IPS-20b (cell line): Measurements from ENCODE around the gene PDE3B.
"Not testable (repeated sequence)": the region's sequence is repeated elsewhere in the genome, so short reads cannot be mapped to it uniquely, and the experiment has no call there.

Experiments used
- H3K27ac ChIP-seq: one replicate; pipeline ENCODE4 v1.5.1; 2013; ENCODE audit warnings: low read length
- H3K27me3 ChIP-seq: 2 replicates; pipeline ENCODE4 v1.6.1; 2013; ENCODE audit warnings: mild to moderate bottlenecking, low read length, inconsistent platforms; ENCODE audit not compliant: insufficient read depth
- H3K36me3 ChIP-seq: 2 replicates; pipeline ENCODE4 v1.6.1; 2013; ENCODE audit warnings: low read depth, mild to moderate bottlenecking, inconsistent platforms, low read length, moderate library complexity; ENCODE audit not compliant: insufficient read depth
- H3K4me1 ChIP-seq: 2 replicates; pipeline ENCODE4 v1.6.1; 2013; ENCODE audit warnings: mild to moderate bottlenecking, control low read depth, inconsistent platforms, low read length, moderate library complexity; ENCODE audit not compliant: insufficient read depth
- H3K4me3 ChIP-seq: 2 replicates; pipeline ENCODE4 v1.5.1; 2013; ENCODE audit warnings: mild to moderate bottlenecking, low read length, inconsistent platforms
- H3K9ac ChIP-seq: 2 replicates; pipeline ENCODE4 v1.6.1; 2013; ENCODE audit warnings: low read depth, mild to moderate bottlenecking, inconsistent platforms, low read length, moderate library complexity
- H3K9me3 ChIP-seq: 2 replicates; pipeline ENCODE4 v1.6.1; 2013; ENCODE audit warnings: mild to moderate bottlenecking, low read depth, low read length, inconsistent platforms; ENCODE audit not compliant: insufficient read depth

Gene PDE3B

DNA sequence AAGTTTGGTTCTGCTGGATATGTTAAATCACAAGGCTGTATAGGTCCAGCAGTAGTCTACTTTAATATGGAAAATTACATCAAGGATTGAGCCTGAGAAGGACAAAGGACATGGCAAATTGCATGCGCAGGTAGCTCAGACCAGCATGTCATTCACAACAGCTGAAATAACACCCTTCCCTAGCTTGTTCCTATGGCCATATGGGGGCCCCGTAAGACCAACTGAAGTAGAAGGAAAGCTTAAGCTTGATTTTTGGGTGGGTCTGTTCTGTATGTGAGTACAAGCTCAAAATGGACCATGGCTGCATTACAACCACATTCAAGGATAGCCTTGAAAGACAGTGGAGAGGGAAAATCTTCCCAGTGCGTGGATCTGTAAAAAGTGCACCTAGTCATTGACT is 20.6 kb upstream of the PDE3B start:
- Histone ChIP-seq H3K36me3 (no peaks in the 10 kb centered on the region), H3K4me3 (no peak overlapping the region), H3K4me1 (no peaks in the 10 kb centered on the region), H3K9ac (no peak overlapping the region), H3K27ac (no peak overlapping the region), H3K27me3 (no peaks in the 10 kb centered on the region), H3K9me3 (no peaks in the 10 kb centered on the region)

DNA sequence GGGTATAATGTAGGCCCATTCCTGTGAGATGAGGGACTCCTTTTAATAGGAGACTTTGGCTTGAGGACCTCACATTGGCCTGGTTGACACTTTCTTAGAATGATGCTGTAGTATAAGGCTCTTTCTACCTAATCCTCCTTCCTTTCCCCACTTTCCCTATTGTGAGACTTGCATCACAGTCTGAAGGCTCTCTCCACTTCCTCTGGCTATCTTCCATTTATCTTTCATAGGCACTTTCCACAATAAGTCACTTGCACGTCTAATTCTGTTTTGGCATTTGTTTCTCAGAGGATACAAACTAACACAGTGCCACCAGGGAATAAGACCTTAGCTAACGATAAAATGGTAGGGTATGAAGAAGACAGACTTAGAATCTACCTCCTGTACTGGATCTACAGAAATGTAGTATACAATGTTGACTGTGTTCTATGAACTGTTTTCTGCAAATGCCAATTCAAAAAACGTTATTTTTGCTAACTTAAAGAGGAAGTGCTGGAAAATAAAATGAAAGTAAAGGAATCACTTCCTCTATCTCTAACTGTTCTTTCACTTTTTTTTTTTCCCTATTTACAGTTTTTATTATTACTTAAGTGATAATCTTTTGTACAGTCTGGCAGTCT is 17.9 kb upstream of the PDE3B start:
- Histone ChIP-seq H3K9me3 (no peaks in the 10 kb centered on the region), H3K27ac (no peak overlapping the region), H3K4me1 (no peaks in the 10 kb centered on the region), H3K9ac (no peak overlapping the region), H3K36me3 (no peaks in the 10 kb centered on the region), H3K27me3 (no peaks in the 10 kb centered on the region), H3K4me3 (no peak overlapping the region)

DNA sequence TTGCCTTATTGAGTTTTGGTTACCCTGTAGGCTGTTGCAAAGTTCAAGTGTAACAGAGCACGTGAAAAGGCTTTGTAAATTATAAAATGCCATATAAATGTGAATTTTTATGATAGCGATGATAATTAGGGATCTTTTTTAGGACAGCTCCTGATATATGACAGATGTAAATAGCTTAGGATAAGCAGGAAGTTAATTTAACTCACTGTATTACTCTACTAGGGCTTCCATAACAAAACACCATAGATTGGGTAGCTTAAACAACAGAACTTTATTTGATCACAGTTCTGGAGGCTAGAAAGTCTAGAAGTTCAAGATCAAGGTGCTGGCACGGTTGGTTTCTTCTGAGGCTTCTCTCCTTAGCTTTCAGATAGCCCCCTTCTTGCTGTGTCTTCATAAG is 17.0 kb upstream of the PDE3B start:
- no peaks in the 10 kb centered on the region for H3K27me3 ChIP-seq
- no peak overlapping the region for H3K4me3 ChIP-seq
- no peak overlapping the region for H3K9ac ChIP-seq
- H3K9me3 ChIP-seq: no peaks in the 10 kb centered on the region
- H3K27ac ChIP-seq: no peak overlapping the region
- no peaks in the 10 kb centered on the region for H3K36me3 ChIP-seq
- no peaks in the 10 kb centered on the region for H3K4me1 ChIP-seq

DNA sequence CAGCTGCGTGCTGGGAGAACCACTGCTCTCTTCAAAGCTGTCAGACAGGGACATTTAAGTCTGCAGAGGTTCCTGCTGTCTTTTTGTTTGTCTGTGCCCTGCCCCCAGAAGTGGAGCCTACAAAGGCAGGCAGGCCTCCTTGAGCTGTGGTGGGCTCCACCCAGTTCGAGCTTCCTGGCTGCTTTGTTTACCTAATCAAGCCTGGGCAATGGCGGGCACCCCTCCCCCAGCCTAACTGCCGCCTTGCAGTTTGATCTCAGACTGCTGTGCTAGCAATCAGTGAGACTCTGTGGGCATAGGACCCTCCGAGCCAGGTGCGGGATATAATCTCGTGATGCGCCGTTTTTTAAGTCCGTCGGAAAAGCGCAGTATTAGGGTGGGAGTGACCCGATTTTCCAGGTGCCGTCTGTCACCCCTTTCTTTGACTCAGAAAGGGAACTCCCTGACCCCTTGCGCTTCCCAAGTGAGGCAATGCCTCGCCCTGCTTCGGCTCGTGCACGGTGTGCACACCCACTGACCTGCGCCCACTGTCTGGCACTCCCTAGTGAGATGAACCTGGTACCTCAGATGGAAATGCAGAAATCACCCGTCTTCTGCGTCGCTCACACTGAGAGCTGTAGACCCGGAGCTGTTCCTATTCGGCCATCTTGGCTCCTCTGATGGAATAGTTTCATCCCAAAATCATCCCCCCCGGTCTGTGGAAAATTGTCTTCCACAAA is 9.9 kb upstream of the PDE3B start:
- not testable (repeated sequence) for H3K9ac ChIP-seq, H3K27ac ChIP-seq, H3K27me3 ChIP-seq, H3K4me3 ChIP-seq, H3K9me3 ChIP-seq, H3K36me3 ChIP-seq, H3K4me1 ChIP-seq

DNA sequence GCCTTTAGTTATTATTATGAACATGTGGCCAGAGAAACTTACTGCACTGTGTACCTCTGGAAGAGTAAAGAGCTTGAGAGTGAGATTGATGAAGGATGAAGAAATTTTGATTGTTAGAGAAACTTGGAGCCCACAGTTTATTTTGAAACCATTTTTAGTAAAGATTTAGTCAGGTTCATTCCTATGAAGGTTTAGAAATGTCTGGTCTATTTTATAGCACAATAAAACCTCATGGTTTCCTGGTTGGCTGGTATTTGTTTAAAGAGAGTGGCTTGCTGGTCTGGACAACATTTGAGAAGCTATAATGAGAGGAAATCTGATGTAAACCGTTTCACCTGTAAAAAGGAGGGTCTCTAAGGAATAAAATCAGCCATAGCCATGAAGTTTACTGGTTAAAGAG is 8.8 kb upstream of the PDE3B start:
- no peak overlapping the region for H3K4me3 ChIP-seq
- no peak overlapping the region for H3K27ac ChIP-seq
- no peaks in the 10 kb centered on the region for H3K36me3 ChIP-seq
- H3K27me3 ChIP-seq: no peaks in the 10 kb centered on the region
- H3K9me3 ChIP-seq: no peaks in the 10 kb centered on the region
- no peak overlapping the region for H3K9ac ChIP-seq
- H3K4me1 ChIP-seq: no peaks in the 10 kb centered on the region

DNA sequence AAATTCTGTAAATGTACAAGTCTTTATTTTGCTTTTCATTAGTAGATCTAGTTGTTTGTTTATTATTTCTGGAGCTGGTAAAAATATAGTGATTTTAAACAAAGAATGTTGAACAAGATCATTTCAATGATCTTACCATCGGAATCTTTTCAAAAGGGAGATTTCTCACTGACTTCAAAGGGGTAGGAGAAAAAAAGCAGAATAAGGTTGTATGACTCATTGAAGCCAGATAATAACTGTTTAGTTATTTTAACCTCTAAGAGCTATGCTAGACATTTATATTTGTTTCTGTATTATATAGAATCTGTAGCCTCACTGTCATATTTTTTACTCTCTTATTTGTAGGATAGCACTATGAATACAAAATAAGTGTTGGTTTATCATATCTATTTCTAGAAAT is 8.1 kb upstream of the PDE3B start:
- H3K27ac ChIP-seq: no peak overlapping the region
- no peaks in the 10 kb centered on the region for H3K27me3 ChIP-seq
- H3K4me3 ChIP-seq: no peak overlapping the region
- H3K9me3 ChIP-seq: no peaks in the 10 kb centered on the region
- no peak overlapping the region for H3K9ac ChIP-seq
- H3K36me3 ChIP-seq: no peaks in the 10 kb centered on the region
- no peaks in the 10 kb centered on the region for H3K4me1 ChIP-seq

DNA sequence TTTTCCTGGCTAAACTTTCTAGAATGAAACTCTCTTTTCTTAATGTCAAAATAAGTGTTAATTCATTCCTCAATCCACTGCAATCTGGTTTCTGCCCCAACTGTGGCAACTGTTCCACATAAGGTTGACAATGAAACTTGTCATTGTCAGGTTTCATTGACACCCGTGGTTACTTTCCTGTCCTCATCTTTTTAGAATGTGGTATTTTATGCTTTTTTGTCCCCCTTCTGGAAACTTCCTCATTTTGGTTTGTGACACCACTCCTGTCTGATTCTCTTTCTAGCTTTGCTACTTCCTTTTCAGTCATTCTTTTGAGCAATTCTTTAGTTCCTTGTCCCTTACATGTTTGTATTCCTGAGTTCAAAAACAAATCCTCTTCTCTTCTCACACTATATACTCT is 7.5 kb upstream of the PDE3B start:
- H3K9ac ChIP-seq: no peak overlapping the region
- no peaks in the 10 kb centered on the region for H3K9me3 ChIP-seq
- no peak overlapping the region for H3K4me3 ChIP-seq
- H3K36me3 ChIP-seq: no peaks in the 10 kb centered on the region
- H3K4me1 ChIP-seq: no peaks in the 10 kb centered on the region
- no peak overlapping the region for H3K27ac ChIP-seq
- no peaks in the 10 kb centered on the region for H3K27me3 ChIP-seq

DNA sequence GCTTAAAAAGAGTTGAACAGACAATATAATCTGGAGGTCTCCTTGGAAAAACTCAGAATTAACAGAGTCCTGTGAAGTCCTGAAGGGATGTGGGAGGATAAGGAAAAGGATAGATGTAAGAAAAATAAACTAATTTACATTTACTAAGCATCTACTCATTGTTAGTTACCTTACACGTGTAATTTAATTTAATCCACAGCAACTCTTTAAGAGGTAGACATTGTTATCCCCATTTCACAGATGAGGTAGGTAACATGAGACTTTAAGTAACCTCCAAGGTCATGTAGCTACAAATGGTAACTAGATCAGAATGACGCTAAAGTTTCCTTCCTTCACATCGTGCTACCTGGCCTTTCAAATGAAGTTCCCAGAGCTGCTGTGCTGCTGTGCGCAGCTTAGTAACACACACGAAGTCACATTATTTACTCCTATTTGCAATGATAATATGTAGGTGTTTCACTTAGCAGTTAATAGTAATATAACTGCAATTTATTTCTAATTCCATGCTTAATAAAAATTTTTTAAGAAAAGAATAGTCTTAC is 5.7 kb upstream of the PDE3B start:
- Histone ChIP-seq H3K27me3 (peaks cover 9% of the 10 kb centered on the region), H3K27ac (no peak overlapping the region), H3K4me3 (no peak overlapping the region), H3K36me3 (no peaks in the 10 kb centered on the region), H3K4me1 (no peaks in the 10 kb centered on the region), H3K9ac (no peak overlapping the region), H3K9me3 (no peaks in the 10 kb centered on the region)

DNA sequence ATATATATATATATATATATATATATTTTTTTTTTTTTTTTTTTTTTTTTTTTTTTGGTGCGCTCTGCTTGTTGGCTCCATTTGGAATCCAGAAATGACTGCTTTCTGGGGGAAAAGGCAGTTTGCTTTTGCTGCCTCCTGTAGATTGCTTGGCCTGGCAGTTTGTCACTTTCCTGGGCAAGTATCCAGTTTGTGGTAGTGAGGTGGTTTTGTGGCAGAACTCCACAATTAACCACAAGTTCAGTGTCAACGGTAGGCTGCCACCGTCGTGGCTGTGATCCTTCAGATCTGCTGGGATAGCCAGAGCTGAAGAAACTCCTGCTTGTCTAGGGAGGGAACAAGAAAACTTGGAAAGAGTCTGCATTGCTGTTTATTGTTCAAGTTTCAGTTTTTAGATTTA is 5.0 kb upstream of the PDE3B start:
- no peaks in the 10 kb centered on the region for H3K4me1 ChIP-seq
- no peaks in the 10 kb centered on the region for H3K36me3 ChIP-seq
- H3K27me3 ChIP-seq: peaks cover 14% of the 10 kb centered on the region

DNA sequence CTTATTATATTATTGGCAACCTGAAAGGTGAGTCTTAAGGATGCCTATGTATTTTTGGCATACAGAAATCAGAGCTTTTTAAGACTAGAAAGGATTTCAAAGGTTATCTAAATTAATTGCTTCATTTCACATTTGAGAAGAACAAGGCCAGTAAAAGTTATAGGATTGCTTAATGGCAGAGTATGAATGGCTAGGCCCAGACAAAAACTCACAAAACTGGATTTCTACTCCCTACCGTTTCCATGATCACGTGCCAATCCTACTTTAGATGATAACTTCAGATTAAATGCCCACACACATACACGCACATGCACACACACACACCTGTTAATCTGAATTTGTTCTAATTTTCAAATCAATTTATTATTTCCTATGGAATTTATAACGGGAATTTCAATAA is 1.8 kb upstream of the PDE3B start:
- no peaks in the 10 kb centered on the region for H3K36me3 ChIP-seq
- no peaks in the 10 kb centered on the region for H3K9me3 ChIP-seq
- peaks cover 14% of the 10 kb centered on the region; the same call in 1 of the 2 replicates for H3K4me1 ChIP-seq
- no peak overlapping the region for H3K9ac ChIP-seq
- peaks cover 37% of the 10 kb centered on the region for H3K27me3 ChIP-seq
- H3K4me3 ChIP-seq: no peak overlapping the region
- no peak overlapping the region for H3K27ac ChIP-seq

More for the DNA sequence above, 5.0 kb upstream of the PDE3B start:
- Histone ChIP-seq H3K27ac (no peak overlapping the region), H3K9me3 (no peaks in the 10 kb centered on the region), H3K4me3 (no peak overlapping the region), H3K9ac (no peak overlapping the region)

DNA sequence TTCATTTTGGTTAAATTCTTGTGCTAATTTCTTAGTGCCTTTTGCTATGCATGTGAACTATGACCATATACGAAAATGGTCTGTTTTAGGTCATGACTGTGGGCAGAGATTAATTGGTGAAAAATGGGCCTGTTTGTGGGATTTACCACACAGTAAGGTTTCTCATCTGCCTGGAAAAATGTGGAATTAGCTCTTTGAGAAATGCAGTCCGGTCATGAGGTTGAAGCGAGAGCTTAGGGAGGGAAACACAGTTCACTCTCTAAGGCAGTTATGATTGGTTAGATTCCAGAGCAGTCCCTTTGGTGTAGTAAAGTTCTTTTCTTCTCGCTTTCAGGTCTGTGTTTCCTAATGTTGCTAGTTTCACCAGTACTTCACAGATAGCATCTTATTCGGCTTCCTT is 1.2 kb upstream of the PDE3B start:
- H3K4me3 ChIP-seq: no peak overlapping the region
- H3K4me1 ChIP-seq: peaks cover 15% of the 10 kb centered on the region; the same call in 1 of the 2 replicates
- peaks cover 41% of the 10 kb centered on the region for H3K27me3 ChIP-seq
- no peaks in the 10 kb centered on the region for H3K36me3 ChIP-seq
- H3K9me3 ChIP-seq: no peaks in the 10 kb centered on the region
- H3K27ac ChIP-seq: no peak overlapping the region
- no peak overlapping the region for H3K9ac ChIP-seq
